HEK293T (cell line): ENCODE results near the gene USP9Y.

Source experiments
- CTCF ChIA-PET: fragments of 350-600 bp; formaldehyde crosslinking; extraction: SDS; loops from one replicate; lab custom pipeline; 2021; ENCODE audit warnings: antibody characterized with exemption, inconsistent platforms; lab: Yijun Ruan, JAX
- POLR2A ChIA-PET: fragments of 350-600 bp; formaldehyde crosslinking; extraction: SDS; loops from one replicate; lab custom pipeline; 2020; ENCODE audit warnings: antibody characterized with exemption, inconsistent platforms; lab: Yijun Ruan, JAX
- DNase-seq: peaks from one replicate; pipeline ENCODE4 v3.0.0; 2012; ENCODE audit warnings: mixed read lengths; ENCODE audit errors: extremely low spot score
- ARNT ChIP-seq: fragments of 450-650 bp; IDR thresholded peaks from 2 replicates; pipeline ENCODE4 v1.6.1; 2017; ENCODE audit warnings: mild to moderate bottlenecking
- BHLHE40 ChIP-seq: fragments of 450-650 bp; IDR thresholded peaks from 2 replicates; pipeline ENCODE4 v1.6.1; 2016; ENCODE audit warnings: mild to moderate bottlenecking, moderate library complexity, borderline replicate concordance
- CTBP1 ChIP-seq: fragments of 450-650 bp; IDR thresholded peaks from 2 replicates; pipeline ENCODE4 v1.6.1; 2016; ENCODE audit warnings: borderline replicate concordance
- ELF4 ChIP-seq: fragments of 450-650 bp; IDR thresholded peaks from 2 replicates; pipeline ENCODE4 v1.6.1; 2017; ENCODE audit warnings: antibody characterized with exemption
- FOXA1 ChIP-seq: fragments of 450-650 bp; IDR thresholded peaks from 2 replicates; pipeline ENCODE4 v1.6.1; 2016; ENCODE audit warnings: mild to moderate bottlenecking
- FOXK2 ChIP-seq: fragments of 450-650 bp; IDR thresholded peaks from 2 replicates; pipeline ENCODE4 v1.6.1; 2016; ENCODE audit warnings: mild to moderate bottlenecking
- FOXM1 ChIP-seq: fragments of 450-650 bp; IDR thresholded peaks from 2 replicates; pipeline ENCODE4 v1.6.1; 2017; ENCODE audit warnings: mild to moderate bottlenecking, borderline replicate concordance
- HDGF ChIP-seq: fragments of 450-650 bp; IDR thresholded peaks from 2 replicates; pipeline ENCODE4 v1.6.1; 2017; ENCODE audit warnings: antibody characterized with exemption, borderline replicate concordance
- L3MBTL2 ChIP-seq: fragments of 450-650 bp; conservative IDR thresholded peaks from 2 replicates; pipeline ENCODE4 v1.6.1; 2016; ENCODE audit warnings: mild to moderate bottlenecking
- LEF1 ChIP-seq: fragments of 450-650 bp; IDR thresholded peaks from 2 replicates; pipeline ENCODE4 v1.6.1; 2017; ENCODE audit warnings: mild to moderate bottlenecking, borderline replicate concordance
- NFRKB ChIP-seq: fragments of 450-650 bp; IDR thresholded peaks from 2 replicates; pipeline ENCODE4 v1.6.1; 2016; ENCODE audit warnings: mild to moderate bottlenecking, moderate library complexity
- SP1 ChIP-seq: fragments of 450-650 bp; IDR thresholded peaks from 2 replicates; pipeline ENCODE4 v1.6.1; 2017
- SUZ12 ChIP-seq: fragments of 450-650 bp; IDR thresholded peaks from 2 replicates; pipeline ENCODE4 v1.6.1; 2016; ENCODE audit warnings: mild to moderate bottlenecking
- TARDBP ChIP-seq: fragments of 450-650 bp; IDR thresholded peaks from 2 replicates; pipeline ENCODE4 v1.6.1; 2016
- ZNF384 ChIP-seq: fragments of 450-650 bp; IDR thresholded peaks from 2 replicates; pipeline ENCODE4 v1.6.1; 2016
- TF ChIP-seq, protein P1 (sequence below): fragments of 450-650 bp; IDR thresholded peaks from 2 replicates; pipeline ENCODE4 v1.6.1; 2016

The USP9Y gene

DNA sequence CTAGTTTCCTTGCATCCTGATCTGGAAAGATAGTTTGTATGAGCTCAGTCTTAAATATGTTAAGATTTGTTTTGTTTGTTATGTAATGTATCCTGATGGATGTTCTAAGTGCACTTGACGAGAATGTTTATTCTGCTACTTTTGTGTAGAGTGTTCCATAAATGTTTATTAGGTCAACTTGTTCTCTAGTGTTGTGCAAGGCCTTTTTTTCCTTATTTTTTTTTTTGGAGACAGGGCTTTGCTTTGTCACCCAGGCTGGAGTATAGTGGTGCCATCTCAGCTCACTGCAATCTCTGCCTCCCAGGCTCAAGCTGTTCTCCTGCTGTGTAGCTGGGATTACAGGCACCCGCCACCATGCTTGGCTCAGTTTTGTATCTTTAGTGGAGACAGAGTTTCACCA lies 28.7 kb downstream of the USP9Y start:
- TF ChIP-seq SUZ12 (no peak), NFRKB (no peak), ARNT (no peak), L3MBTL2 (no peak), HDGF (no peak), TARDBP (no peak), LEF1 (no peak), ZNF384 (no peak), FOXM1 (no peak), BHLHE40 (no peak), ELF4 (no peak), SP1 (no peak), FOXK2 (no peak), FOXA1 (no peak)
- TF ChIP-seq, protein P1, sequence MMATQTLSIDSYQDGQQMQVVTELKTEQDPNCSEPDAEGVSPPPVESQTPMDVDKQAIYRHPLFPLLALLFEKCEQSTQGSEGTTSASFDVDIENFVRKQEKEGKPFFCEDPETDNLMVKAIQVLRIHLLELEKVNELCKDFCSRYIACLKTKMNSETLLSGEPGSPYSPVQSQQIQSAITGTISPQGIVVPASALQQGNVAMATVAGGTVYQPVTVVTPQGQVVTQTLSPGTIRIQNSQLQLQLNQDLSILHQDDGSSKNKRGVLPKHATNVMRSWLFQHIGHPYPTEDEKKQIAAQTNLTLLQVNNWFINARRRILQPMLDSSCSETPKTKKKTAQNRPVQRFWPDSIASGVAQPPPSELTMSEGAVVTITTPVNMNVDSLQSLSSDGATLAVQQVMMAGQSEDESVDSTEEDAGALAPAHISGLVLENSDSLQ: no peak
- ChIA-PET CTCF (no interaction called here), POLR2A (no interaction called here)
- DNase-seq: no peak

DNA sequence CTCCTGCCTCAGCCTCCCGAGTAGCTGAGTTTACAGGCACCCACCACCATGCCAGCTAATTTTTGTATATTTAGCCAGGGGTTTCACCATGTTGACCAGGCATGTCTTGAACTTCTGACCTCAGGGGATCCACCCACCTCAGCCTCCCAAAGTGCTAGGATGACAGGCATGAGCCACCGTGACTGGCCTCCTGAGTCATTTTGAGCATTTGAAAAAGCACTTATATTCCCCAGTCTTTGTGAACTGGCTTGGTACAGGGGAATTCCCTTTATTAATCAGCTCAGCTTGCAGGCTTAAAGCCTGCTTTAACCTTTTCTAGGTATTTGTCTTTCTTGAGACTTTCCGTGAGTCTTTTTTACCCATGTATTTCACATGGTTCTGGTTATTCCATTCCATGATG lies 32.6 kb downstream of the USP9Y start:
- POLR2A ChIA-PET: no interaction called here
- TF ChIP-seq ELF4 (no peak), FOXK2 (no peak), HDGF (no peak), SP1 (no peak), ZNF384 (no peak)
- DNase-seq: no peak
- CTCF ChIA-PET: no interaction called here

DNA sequence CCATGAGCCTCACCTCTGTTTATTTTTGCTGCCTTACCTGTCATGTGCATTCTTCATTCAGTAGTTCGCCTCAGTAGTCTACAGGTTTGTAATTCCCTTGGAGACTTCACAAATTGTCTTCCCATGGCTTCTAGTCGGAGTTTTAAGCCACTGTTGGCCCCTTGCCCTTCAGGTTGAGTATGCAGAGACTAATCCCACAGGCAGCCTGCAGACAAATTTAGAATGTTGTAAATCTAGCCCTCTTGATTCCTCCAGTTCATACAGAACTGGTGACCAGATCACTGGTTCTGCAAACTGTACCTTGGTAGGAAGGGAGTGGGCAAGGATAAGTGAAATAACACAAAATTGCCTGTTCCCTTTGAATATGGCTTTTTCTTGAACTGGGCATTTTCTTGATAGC lies 33.0 kb downstream of the USP9Y start:
- no peak for DNase-seq
- POLR2A ChIA-PET: no interaction called here
- no peak for TF ChIP-seq SP1
- CTCF ChIA-PET: no interaction called here

DNA sequence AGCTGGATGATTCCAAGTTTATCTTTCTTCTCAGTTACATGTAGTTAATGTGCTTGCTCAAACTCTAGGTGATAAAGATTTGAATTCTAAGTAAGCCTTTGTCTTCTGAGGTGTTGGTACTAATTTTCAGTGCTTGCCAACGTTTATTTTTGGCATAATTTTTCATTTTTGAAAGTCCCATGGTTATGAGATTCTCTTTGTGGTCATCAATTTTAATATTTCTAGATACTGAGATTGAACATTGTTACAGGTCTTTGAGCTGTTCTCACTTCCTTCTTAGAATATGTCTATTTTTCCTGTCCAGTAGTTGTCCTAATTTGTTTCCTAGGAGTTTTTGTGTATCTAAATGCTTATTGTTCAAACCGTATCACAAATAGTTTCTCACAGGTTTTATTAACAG lies 40.4 kb downstream of the USP9Y start:
- ChIA-PET POLR2A (no interaction called here), CTCF (no interaction called here)
- TF ChIP-seq L3MBTL2 (no peak), FOXK2 (no peak), SP1 (no peak), ZNF384 (no peak), TARDBP (no peak), FOXA1 (no peak), LEF1 (no peak), FOXM1 (no peak), ARNT (no peak), NFRKB (no peak), CTBP1 (no peak), ELF4 (no peak), HDGF (no peak), BHLHE40 (no peak), SUZ12 (no peak)
- TF ChIP-seq, protein P1: no peak
- DNase-seq: no peak

DNA sequence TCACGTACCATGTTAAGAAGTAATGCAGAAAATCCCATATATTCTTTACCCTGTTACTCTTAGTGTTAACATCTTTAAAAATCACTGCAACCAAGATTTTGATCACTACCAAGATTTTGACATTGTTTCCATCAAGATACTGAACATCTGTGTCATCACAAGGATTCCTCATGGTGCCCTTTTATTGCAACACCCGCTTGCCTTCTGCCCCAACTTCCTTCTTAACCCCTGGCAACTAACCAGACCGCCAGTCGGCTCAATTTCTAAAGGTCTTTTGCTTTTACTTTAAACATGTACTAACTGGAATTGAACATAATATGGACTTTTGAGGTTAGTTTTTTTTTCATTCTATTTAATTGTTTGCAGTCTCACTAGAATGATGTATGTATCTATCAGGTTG lies 41.7 kb downstream of the USP9Y start:
- DNase-seq: no peak
- TF ChIP-seq BHLHE40 (no peak), FOXA1 (no peak), SUZ12 (no peak), FOXK2 (no peak), LEF1 (no peak)
- TF ChIP-seq, protein P1: no peak
- ChIA-PET POLR2A (no interaction called here), CTCF (no interaction called here)

DNA sequence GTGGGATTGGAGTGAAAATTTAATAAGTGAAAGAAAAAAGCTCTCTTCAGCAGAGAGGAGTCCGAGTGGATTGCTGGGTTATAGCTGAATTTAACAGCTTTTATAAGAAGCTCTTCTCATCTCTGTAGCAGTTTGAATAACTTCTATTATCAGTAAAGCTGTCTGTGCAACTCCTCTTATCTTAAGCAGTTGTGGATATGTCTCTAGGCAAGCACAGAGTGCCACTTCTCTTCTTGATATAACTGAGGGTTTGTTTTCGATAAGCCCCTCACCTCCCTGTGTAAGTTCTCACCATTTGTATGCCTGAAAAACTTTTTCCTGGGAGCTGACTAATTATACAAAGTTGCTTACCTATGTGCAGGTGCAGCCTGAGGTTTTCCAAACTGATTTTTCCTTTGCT lies 43.1 kb downstream of the USP9Y start:
- no peak for DNase-seq
- TF ChIP-seq ZNF384: no peak
- TF ChIP-seq, protein P1: no peak
- TF ChIP-seq TARDBP: no peak
- no peak for TF ChIP-seq NFRKB
- TF ChIP-seq CTBP1: no peak
- no peak for TF ChIP-seq LEF1
- TF ChIP-seq SUZ12: no peak
- no peak for TF ChIP-seq FOXA1
- TF ChIP-seq BHLHE40: no peak
- no peak for TF ChIP-seq L3MBTL2
- no peak for TF ChIP-seq FOXM1
- TF ChIP-seq ELF4: no peak
- no peak for TF ChIP-seq FOXK2
- no peak for TF ChIP-seq ARNT
- TF ChIP-seq SP1: no peak
- no peak for TF ChIP-seq HDGF
- ChIA-PET POLR2A (no interaction called here), CTCF (no interaction called here)

DNA sequence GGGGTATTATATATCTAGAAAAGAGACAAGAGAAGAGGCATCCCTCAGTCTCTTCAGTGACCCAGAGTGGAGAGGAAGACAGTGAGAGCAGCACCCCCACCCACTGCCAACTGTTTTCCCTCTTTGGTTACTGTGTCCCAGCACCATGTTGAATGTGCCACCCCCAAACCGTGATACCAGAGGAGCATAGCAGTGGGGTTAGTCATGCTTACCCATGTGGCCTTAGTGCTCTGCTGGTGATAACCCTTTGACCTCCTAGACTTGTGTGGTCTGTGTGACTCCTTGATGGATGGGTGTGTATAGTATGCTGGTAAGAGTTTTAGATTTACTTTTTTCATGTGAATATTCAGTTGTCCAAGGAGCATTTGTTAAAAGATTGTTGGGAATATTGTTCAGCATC lies 48.3 kb downstream of the USP9Y start:
- CTCF ChIA-PET: no interaction called here
- DNase-seq: no peak
- no peak for TF ChIP-seq CTBP1
- TF ChIP-seq L3MBTL2: no peak
- TF ChIP-seq ARNT: no peak
- no peak for TF ChIP-seq FOXK2
- TF ChIP-seq ELF4: no peak
- TF ChIP-seq NFRKB: no peak
- TF ChIP-seq TARDBP: no peak
- TF ChIP-seq BHLHE40: no peak
- no peak for TF ChIP-seq HDGF
- no peak for TF ChIP-seq SP1
- no peak for TF ChIP-seq ZNF384
- no peak for TF ChIP-seq LEF1
- TF ChIP-seq, protein P1: no peak
- no peak for TF ChIP-seq FOXM1
- TF ChIP-seq FOXA1: no peak
- no peak for TF ChIP-seq SUZ12
- POLR2A ChIA-PET: no interaction called here
